Measurements from ENCODE around the gene OSBPL5. TPM values are rescaled to one million over a fixed set of nuclear protein-coding genes. Genes with fewer than 3 reads are reported as not detected.
A peak's percentile ranks its signal among the peaks of the same experiment; 100 is the strongest.

The OSBPL5 gene
- total and polyA plus RNA-seq, 12 donors = 2.7 to 30.6 (median 20.7) TPM

- no peak for DNase-seq
Observed at GRCh38 chr11:3124821-3125220, 40.3 kb downstream of the OSBPL5 start.

DNA sequence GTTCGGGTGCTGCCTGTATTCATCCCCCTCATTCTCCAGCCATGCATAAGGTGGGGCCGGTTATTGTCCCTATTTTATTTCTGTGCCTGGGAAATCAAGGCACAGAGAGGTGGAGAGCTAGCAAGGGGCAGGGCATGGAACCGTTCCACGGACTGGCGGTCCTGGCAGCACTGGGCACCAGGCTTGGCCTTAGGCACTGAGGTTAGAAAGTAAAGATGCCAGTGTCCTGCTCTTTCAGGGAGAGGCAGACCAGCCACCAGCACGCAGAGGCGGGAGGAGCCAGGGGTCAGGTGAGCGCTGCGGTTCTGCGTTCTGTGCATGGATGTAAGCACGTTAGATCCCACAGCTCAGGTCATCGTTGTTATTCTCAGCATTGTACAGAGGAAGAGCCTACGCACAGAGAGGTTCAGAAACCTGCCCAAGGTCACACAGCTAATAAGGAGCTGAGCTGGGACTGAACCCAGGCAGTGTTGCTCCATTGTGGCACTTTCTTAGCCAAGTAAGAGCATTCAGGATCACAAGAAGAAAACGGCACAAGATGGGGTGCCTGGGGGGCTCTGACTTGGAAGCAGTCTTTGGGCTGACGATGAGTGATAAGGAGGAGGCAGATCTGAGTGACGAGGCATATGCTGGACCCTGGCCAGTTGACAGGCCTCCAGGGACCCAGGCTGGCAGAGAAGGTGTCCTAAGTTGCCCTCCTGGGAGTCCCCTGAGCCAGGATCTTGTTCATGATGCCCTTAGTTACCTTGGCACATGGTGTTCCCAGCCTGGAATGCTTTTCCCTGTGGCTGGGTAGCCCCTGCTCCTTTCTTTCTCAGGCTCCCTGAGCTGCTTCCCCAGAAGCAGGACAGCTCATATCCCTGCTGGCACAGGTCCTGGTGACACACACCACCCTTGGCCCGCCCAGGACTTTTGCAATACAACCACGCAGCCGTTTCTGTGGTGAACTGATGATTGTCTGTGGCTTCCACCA, 41.1 kb downstream of the OSBPL5 start:
- no peaks in the 10 kb centered on the region for H3K27me3 ChIP-seq
- no peaks in the 10 kb centered on the region for H3K9me3 ChIP-seq (replicated peaks in 1 of 3)
- no peak for TF ChIP-seq POLR2A (IDR thresholded peaks at IDR 0.05)
- TF ChIP-seq, protein P1, sequence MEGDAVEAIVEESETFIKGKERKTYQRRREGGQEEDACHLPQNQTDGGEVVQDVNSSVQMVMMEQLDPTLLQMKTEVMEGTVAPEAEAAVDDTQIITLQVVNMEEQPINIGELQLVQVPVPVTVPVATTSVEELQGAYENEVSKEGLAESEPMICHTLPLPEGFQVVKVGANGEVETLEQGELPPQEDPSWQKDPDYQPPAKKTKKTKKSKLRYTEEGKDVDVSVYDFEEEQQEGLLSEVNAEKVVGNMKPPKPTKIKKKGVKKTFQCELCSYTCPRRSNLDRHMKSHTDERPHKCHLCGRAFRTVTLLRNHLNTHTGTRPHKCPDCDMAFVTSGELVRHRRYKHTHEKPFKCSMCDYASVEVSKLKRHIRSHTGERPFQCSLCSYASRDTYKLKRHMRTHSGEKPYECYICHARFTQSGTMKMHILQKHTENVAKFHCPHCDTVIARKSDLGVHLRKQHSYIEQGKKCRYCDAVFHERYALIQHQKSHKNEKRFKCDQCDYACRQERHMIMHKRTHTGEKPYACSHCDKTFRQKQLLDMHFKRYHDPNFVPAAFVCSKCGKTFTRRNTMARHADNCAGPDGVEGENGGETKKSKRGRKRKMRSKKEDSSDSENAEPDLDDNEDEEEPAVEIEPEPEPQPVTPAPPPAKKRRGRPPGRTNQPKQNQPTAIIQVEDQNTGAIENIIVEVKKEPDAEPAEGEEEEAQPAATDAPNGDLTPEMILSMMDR (IDR thresholded peaks at IDR 0.05) = no peak
- peak; percentile 86 to 97 (median 95) for DNase-seq
- 60 to 76% (median 65%) methylated on average over 13 to 19 of the region's 19 CpGs for WGBS, 4 donors
- H3K36me3 ChIP-seq (replicated peaks in 1 of 2) = peaks cover 0 to 11% of the 10 kb centered on the region in 2 donors
- intact Hi-C loops (cut with DNase I) = loop anchor here in 1 of 2 donors (10.0 kb wide), 1 partner anchor 91 kb away; the partner anchor contains the start of gene MRGPRG
- no peak overlapping the region for H3K4me3 ChIP-seq
- H3K27ac ChIP-seq = peak overlapping the region in 3 of 5 donors; percentile 24 to 50 (median 41)
- peaks cover 6 to 8% of the 10 kb centered on the region in 2 donors for H3K4me1 ChIP-seq (replicated peaks in 1 of 2)

More at GRCh38 chr11:3124821-3125220, 40.3 kb downstream of the OSBPL5 start:
- H3K36me3 ChIP-seq (replicated peaks in 1 of 2) = peaks cover 0 to 11% of the 10 kb centered on the region in 2 donors
- no peak overlapping the region for H3K4me3 ChIP-seq
- TF ChIP-seq POLR2A (IDR thresholded peaks at IDR 0.05) = no peak
- TF ChIP-seq, protein P1 (IDR thresholded peaks at IDR 0.05) = peak in 2 of 6 experiments; percentile 2 to 5
- H3K9me3 ChIP-seq (replicated peaks in 1 of 3) = no peaks in the 10 kb centered on the region
- WGBS, 4 donors = 17 to 85% (median 74%) methylated on average over 1 to 3 of the region's 3 CpGs
- intact Hi-C loops (cut with DNase I) = loop anchor here in 1 of 2 donors (10.0 kb wide), 1 partner anchor 90 kb away; the partner anchor contains the start of gene MRGPRG
- H3K4me1 ChIP-seq (replicated peaks in 1 of 2) = peaks cover 6 to 8% of the 10 kb centered on the region in 2 donors
- H3K27ac ChIP-seq = peak overlapping the region in 1 of 5 donors; percentile 41
- H3K27me3 ChIP-seq = no peaks in the 10 kb centered on the region

GRCh38 chr11:3123305-3123704, 41.8 kb downstream of the OSBPL5 start:
- Histone ChIP-seq H3K4me1 (replicated peaks in 1 of 2) (peaks cover 6 to 8% of the 10 kb centered on the region in 2 donors), H3K27me3 (no peaks in the 10 kb centered on the region), H3K36me3 (replicated peaks in 1 of 2) (peaks cover 0 to 11% of the 10 kb centered on the region in 2 donors), H3K4me3 (no peak overlapping the region), H3K9me3 (replicated peaks in 1 of 3) (no peaks in the 10 kb centered on the region), H3K27ac (peak overlapping the region in 1 of 5 donors; percentile 41)
- intact Hi-C loops (cut with DNase I) = loop anchor here in 1 of 2 donors (10.0 kb wide), 1 partner anchor 91 kb away; the partner anchor contains the start of gene MRGPRG
- TF ChIP-seq, protein P1 (IDR thresholded peaks at IDR 0.05) = no peak
- no peak for TF ChIP-seq POLR2A (IDR thresholded peaks at IDR 0.05)
- peak in 2 of 7 donors; percentile 32 to 42 for DNase-seq
- WGBS, 4 donors = 69 to 81% (median 75%) methylated on average over 12 to 19 of the region's 19 CpGs

DNA sequence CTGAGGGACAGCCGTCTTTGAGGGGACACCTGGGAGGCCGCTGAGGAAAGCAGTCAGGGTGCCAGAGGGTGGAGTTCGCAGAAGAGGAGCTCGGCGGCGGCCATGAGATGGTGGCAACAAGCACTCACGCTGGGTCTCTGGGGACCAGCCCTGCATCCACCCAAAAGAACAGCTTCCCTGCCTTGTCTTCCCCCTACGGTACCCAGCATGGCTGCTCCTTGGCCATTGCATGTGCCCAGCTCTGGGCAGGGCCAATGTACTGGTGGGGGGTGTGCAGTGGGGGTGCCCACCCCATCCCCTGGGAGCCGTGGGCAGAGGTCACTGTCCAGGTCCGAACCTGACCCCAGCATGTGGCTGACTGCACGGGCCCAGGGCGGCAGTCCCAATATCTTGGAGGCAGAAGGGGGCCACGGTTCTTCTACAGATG, 42.3 kb downstream of the OSBPL5 start:
- Histone ChIP-seq H3K36me3 (replicated peaks in 1 of 2) (peaks cover 0 to 11% of the 10 kb centered on the region in 2 donors), H3K4me3 (no peak overlapping the region), H3K27ac (no peak overlapping the region), H3K27me3 (no peaks in the 10 kb centered on the region), H3K4me1 (replicated peaks in 1 of 2) (peaks cover 6 to 8% of the 10 kb centered on the region in 2 donors), H3K9me3 (replicated peaks in 1 of 3) (no peaks in the 10 kb centered on the region)
- 80 to 96% (median 94%) methylated on average over 4 to 13 of the region's 13 CpGs for WGBS, 4 donors
- TF ChIP-seq POLR2A (IDR thresholded peaks at IDR 0.05) = no peak
- TF ChIP-seq, protein P1 (IDR thresholded peaks at IDR 0.05) = no peak
- peak in 1 of 7 donors; percentile 10 for DNase-seq
- intact Hi-C loops (cut with DNase I) = loop anchor here in 1 of 2 donors (10.0 kb wide), 1 partner anchor 92 kb away; the partner anchor contains the start of gene MRGPRG
